ENCODE results near the gene RNF220.

DNA sequence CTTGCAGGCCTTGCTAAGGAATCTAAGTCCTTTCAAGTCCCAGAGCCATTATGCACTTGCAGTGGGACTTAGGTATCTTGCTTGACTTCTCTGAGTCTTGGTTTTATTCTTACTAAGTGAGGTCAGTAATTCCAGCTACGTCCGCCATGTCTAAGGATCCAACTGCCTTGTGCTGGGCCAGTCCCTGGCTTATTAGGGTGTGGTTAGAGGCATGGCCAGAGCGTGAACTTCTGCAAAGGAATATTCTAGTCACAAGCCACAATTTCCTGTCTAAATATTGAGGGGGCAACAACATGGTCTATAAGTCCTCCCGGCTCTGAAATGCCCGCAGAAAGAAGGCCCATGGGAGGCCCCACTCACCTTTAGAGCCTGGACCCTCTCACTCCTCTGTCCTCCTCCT lies 186.3 kb downstream of the RNF220 start:
- TF ChIP-seq POLR2A (IDR thresholded peaks at IDR 0.05) (no peak), EP300 (IDR thresholded peaks at IDR 0.05) (no peak)
